Measurements from ENCODE around the gene LIFR.
A peak's percentile ranks its signal among the peaks of the same experiment; 100 is the strongest.
"Not testable (repeated sequence)": the region's sequence is repeated elsewhere in the genome, so short reads cannot be mapped to it uniquely, and the experiment has no call there.

LIFR gene

GRCh38 chr5:38556599-38557307 lies at the start of gene LIFR:
Gene LIFR, minus strand, starts transcription at chr5:38556646. Its CDS starts 25,999 bp downstream, at chr5:38530647.
- DNase-seq, result peak; percentile 6

- DNase-seq, result no peak
Observed at GRCh38 chr5:38605610-38606009, 49.2 kb upstream of the LIFR start.

- no peak for DNase-seq
Observed at GRCh38 chr5:38603691-38604090, 47.2 kb upstream of the LIFR start.

- no peak for DNase-seq
Observed at GRCh38 chr5:38602641-38603040, 46.2 kb upstream of the LIFR start.

- DNase-seq, result no peak
Observed at GRCh38 chr5:38601863-38602298, 45.4 kb upstream of the LIFR start.

- no peak for DNase-seq
Observed at GRCh38 chr5:38601133-38601862, 44.9 kb upstream of the LIFR start.

GRCh38 chr5:38600329-38601045 lies 44.0 kb upstream of the LIFR start:
- no peak for DNase-seq

GRCh38 chr5:38599751-38600150 lies 43.3 kb upstream of the LIFR start:
- DNase-seq, result not testable (repeated sequence)

- no peak for DNase-seq
Observed at GRCh38 chr5:38598994-38599617, 42.7 kb upstream of the LIFR start.

- DNase-seq, result no peak
Observed at GRCh38 chr5:38598296-38598993, 42.0 kb upstream of the LIFR start.

- DNase-seq, result no peak
Observed at GRCh38 chr5:38596981-38597380, 40.5 kb upstream of the LIFR start.

- no peak for DNase-seq
Observed at GRCh38 chr5:38595132-38595745, 38.8 kb upstream of the LIFR start.

GRCh38 chr5:38593959-38594358 lies 37.5 kb upstream of the LIFR start:
- no peak for DNase-seq

- DNase-seq, result no peak
Observed at GRCh38 chr5:38591523-38591849, 35.0 kb upstream of the LIFR start.

- no peak for DNase-seq
Observed at GRCh38 chr5:38590838-38591522, 34.5 kb upstream of the LIFR start.

- DNase-seq, result no peak
Observed at GRCh38 chr5:38589629-38590028, 33.2 kb upstream of the LIFR start.

- no peak for DNase-seq
Observed at GRCh38 chr5:38585816-38586215, 29.4 kb upstream of the LIFR start.

- DNase-seq, result no peak
Observed at GRCh38 chr5:38583500-38583899, 27.1 kb upstream of the LIFR start.

GRCh38 chr5:38582975-38583319 lies 26.5 kb upstream of the LIFR start:
- DNase-seq, result no peak

GRCh38 chr5:38582293-38582974 lies 26.0 kb upstream of the LIFR start:
- no peak for DNase-seq

- DNase-seq, result no peak
Observed at GRCh38 chr5:38581597-38581996, 25.2 kb upstream of the LIFR start.

All from hematopoietic multipotent progenitor cell treated with erythropoietin and hydrocortisone succinate and interleukin-3 and kit ligand, for 8 days (in vitro differentiated cells).